SK-N-SH treated with all-trans-retinoic acid at 6 μM for 48 hours (cell line): Measurements from ENCODE around the gene KRT10.

Source experiments
- ATAC-seq: fragments of 200-7000 bp; cut with Tn5 transposase; 3 replicates; pipeline ENCODE4 v1.9.1; 2020; ENCODE audit warnings: mild to moderate bottlenecking, moderate library complexity
- ARNTL ChIP-seq: fragments of 450-650 bp; formaldehyde crosslinking; IDR thresholded peaks from 2 replicates; pipeline ENCODE4 v1.5.0; 2020; ENCODE audit warnings: low read depth, mild to moderate bottlenecking, moderate library complexity, borderline replicate concordance
- BACH2 ChIP-seq: fragments of 250-450 bp; sonication (Bioruptor Pico); IDR thresholded peaks from 2 replicates; pipeline ENCODE4 v1.9.0; 2021; ENCODE audit warnings: mild to moderate bottlenecking, borderline replicate concordance
- CSDC2 ChIP-seq: fragments of 250-450 bp; sonication (Bioruptor Pico); IDR thresholded peaks from 2 replicates; pipeline ENCODE4 v1.5.0; 2020; ENCODE audit warnings: mild to moderate bottlenecking, moderate library complexity
- CSRNP3 ChIP-seq: fragments of 250-450 bp; sonication (Bioruptor Pico); IDR thresholded peaks from 2 replicates; pipeline ENCODE4 v1.5.1; 2021; ENCODE audit warnings: mild to moderate bottlenecking, moderate library complexity
- ESRRG ChIP-seq: fragments of 250-450 bp; sonication (Bioruptor Pico); IDR thresholded peaks from 2 replicates; pipeline ENCODE4 v1.6.1; 2021; ENCODE audit warnings: mild to moderate bottlenecking
- GLIS3 ChIP-seq: fragments of 250-450 bp; sonication (Bioruptor Pico); IDR thresholded peaks from 2 replicates; pipeline ENCODE4 v1.5.0; 2020; ENCODE audit warnings: mild to moderate bottlenecking, moderate library complexity
- OSR1 ChIP-seq: fragments of 250-450 bp; sonication (Bioruptor Pico); IDR thresholded peaks from 2 replicates; pipeline ENCODE4 v1.8.0; 2022; ENCODE audit warnings: moderate library complexity, mild to moderate bottlenecking, inconsistent platforms
- PATZ1 ChIP-seq: fragments of 250-450 bp; sonication (Bioruptor Pico); IDR thresholded peaks from 2 replicates; pipeline ENCODE4 v1.8.0; 2020; ENCODE audit warnings: mild to moderate bottlenecking, moderate library complexity, borderline replicate concordance
- POU6F1 ChIP-seq: fragments of 250-450 bp; sonication (Bioruptor Pico); IDR thresholded peaks from 2 replicates; pipeline ENCODE4 v1.8.0; 2021; ENCODE audit warnings: low read depth, mild to moderate bottlenecking, moderate library complexity, borderline replicate concordance
- RARB ChIP-seq: fragments of 250-450 bp; sonication (Bioruptor Pico); IDR thresholded peaks from 2 replicates; pipeline ENCODE4 v1.8.0; 2021; ENCODE audit warnings: mild to moderate bottlenecking, moderate library complexity
- SNAI2 ChIP-seq: fragments of 250-450 bp; sonication (Bioruptor Pico); IDR thresholded peaks from 2 replicates; pipeline ENCODE4 v1.5.0; 2020; ENCODE audit warnings: mild to moderate bottlenecking, moderate library complexity
- TCF4 ChIP-seq: fragments of 250-450 bp; sonication (Bioruptor Pico); IDR thresholded peaks from 2 replicates; pipeline ENCODE4 v1.8.0; 2021; ENCODE audit warnings: mild to moderate bottlenecking, moderate library complexity, borderline replicate concordance
- TOX ChIP-seq: fragments of 250-450 bp; sonication (Bioruptor Pico); IDR thresholded peaks from 2 replicates; pipeline ENCODE4 v1.8.0; 2021; ENCODE audit warnings: mild to moderate bottlenecking, moderate library complexity, borderline replicate concordance
- ZC3H10 ChIP-seq: fragments of 250-450 bp; sonication (Bioruptor Pico); IDR thresholded peaks from 2 replicates; pipeline ENCODE4 v1.5.1; 2021; ENCODE audit warnings: mild to moderate bottlenecking, moderate library complexity
- ZFP3 ChIP-seq: fragments of 250-450 bp; sonication (Bioruptor Pico); IDR thresholded peaks from 2 replicates; pipeline ENCODE4 v1.5.0; 2020; ENCODE audit warnings: mild to moderate bottlenecking, moderate library complexity
- ZFP30 ChIP-seq: fragments of 450-650 bp; formaldehyde crosslinking; IDR thresholded peaks from 2 replicates; pipeline ENCODE4 v1.5.0; 2022; ENCODE audit warnings: mild to moderate bottlenecking, moderate library complexity
- ZNF565 ChIP-seq: fragments of 450-650 bp; formaldehyde crosslinking; conservative IDR thresholded peaks from 2 replicates; pipeline ENCODE4 v1.5.0; 2020; ENCODE audit warnings: low read depth, mild to moderate bottlenecking, moderate library complexity
- ZNF70 ChIP-seq: fragments of 450-650 bp; formaldehyde crosslinking; IDR thresholded peaks from 2 replicates; pipeline ENCODE4 v1.5.0; 2020; ENCODE audit warnings: mild to moderate bottlenecking, moderate library complexity
- ZNF8 ChIP-seq: fragments of 450-650 bp; formaldehyde crosslinking; IDR thresholded peaks from 2 replicates; pipeline ENCODE4 v1.5.0; 2020; ENCODE audit warnings: mild to moderate bottlenecking, moderate library complexity
- TF ChIP-seq, protein P1 (sequence below): fragments of 250-450 bp; sonication (Bioruptor Pico); IDR thresholded peaks from 2 replicates; pipeline ENCODE4 v1.5.1; 2020; ENCODE audit warnings: low read depth, mild to moderate bottlenecking, moderate library complexity

Gene KRT10

DNA sequence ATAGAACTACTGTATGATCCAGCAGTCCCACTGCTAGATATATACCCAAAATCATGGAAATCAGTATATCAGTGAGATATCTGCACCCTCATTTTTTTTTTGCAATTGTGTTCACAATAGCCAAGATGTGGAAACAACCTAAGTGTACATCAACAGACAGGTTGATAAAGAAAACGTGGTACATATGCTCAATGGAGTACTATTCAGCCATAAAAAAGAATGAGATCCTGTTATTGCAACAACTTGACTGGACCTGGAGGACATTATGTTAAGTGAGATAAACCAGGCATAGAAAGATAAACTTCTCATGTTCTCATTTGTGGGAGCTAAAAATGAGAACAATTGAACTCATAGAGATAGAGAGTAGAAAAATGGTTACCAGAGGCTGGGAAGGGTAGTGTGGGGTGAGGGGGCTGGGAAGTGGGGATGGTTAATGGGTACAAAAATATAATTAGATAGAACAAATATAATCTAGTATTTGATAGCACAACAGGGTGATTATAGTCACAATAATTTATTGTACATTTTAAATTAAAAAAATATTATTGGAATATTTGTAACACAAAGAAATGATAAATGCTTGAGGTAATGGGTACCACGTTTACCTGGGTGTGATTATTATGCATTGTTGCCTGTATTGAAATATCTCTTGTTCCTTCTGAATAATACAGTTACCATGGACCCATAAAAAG lies 7.8 kb upstream of the KRT10 start (continued):
- TF ChIP-seq POU6F1 (CRISPR knock-in tag) (no peak), CSRNP3 (CRISPR knock-in tag) (no peak), ZC3H10 (CRISPR knock-in tag) (no peak), ZFP30 (CRISPR knock-in tag) (no peak), RARB (CRISPR knock-in tag) (no peak)

GRCh38 chr17:40828454-40829044 lies 6.1 kb upstream of the KRT10 start:
- no peak for ATAC-seq
- TF ChIP-seq, protein P1, sequence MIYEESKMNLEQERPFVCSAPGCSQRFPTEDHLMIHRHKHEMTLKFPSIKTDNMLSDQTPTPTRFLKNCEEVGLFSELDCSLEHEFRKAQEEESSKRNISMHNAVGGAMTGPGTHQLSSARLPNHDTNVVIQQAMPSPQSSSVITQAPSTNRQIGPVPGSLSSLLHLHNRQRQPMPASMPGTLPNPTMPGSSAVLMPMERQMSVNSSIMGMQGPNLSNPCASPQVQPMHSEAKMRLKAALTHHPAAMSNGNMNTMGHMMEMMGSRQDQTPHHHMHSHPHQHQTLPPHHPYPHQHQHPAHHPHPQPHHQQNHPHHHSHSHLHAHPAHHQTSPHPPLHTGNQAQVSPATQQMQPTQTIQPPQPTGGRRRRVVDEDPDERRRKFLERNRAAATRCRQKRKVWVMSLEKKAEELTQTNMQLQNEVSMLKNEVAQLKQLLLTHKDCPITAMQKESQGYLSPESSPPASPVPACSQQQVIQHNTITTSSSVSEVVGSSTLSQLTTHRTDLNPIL, result no peak
- TF ChIP-seq RARB (CRISPR knock-in tag) (no peak), OSR1 (CRISPR knock-in tag) (no peak), POU6F1 (CRISPR knock-in tag) (no peak), ESRRG (CRISPR knock-in tag) (no peak), GLIS3 (no peak), CSRNP3 (CRISPR knock-in tag) (no peak), ZNF8 (no peak), PATZ1 (CRISPR knock-in tag) (no peak), ZFP3 (CRISPR knock-in tag) (no peak), SNAI2 (no peak), TCF4 (CRISPR knock-in tag) (no peak), ZFP30 (CRISPR knock-in tag) (no peak), ARNTL (CRISPR knock-in tag) (no peak), BACH2 (CRISPR knock-in tag) (no peak), TOX (CRISPR knock-in tag) (no peak), CSDC2 (CRISPR knock-in tag) (no peak), ZNF70 (no peak), ZNF565 (CRISPR knock-in tag) (no peak)
